Uterus (tissue), 2 donors: ENCODE measurements around the gene CENPN.

Source experiments
- CTCF ChIP-seq, 4 experiments: fragments of 200-600 bp in 2 of 4; fragments of 450-650 bp in 2 of 4; sonication (generic) in 2 of 4; IDR thresholded peaks; one replicate each; pipeline ENCODE4 v1.5.1; 2016 to 2019; ENCODE audit warnings: antibody characterized with exemption in 4 of 4, mild to moderate bottlenecking in 2 of 4, moderate library complexity in 1 of 4
- POLR2A ChIP-seq, 2 donors: fragments of 450-650 bp; IDR thresholded peaks; one replicate each; pipeline ENCODE4 v1.6.1; 2016; ENCODE audit warnings: antibody characterized with exemption in 2 of 2, mild to moderate bottlenecking in 1 of 2, moderate library complexity in 1 of 2

GRCh38 chr16:80993834-80994233, 13.2 kb upstream of the CENPN start:
- TF ChIP-seq CTCF (IDR thresholded peaks at IDR 0.05): no peak
- TF ChIP-seq POLR2A (IDR thresholded peaks at IDR 0.05): no peak
